Mammary epithelial cell (primary cell): ENCODE results near the gene ULK4.
"Not testable (repeated sequence)": the region's sequence is repeated elsewhere in the genome, so short reads cannot be mapped to it uniquely, and the experiment has no call there.

ENCODE experiments used
- EZH2 ChIP-seq: IDR thresholded peaks from 2 replicates; pipeline ENCODE4 v1.6.1; 2012; ENCODE audit warnings: low read length, inconsistent platforms, borderline replicate concordance
- TF ChIP-seq, protein P1 (sequence below), 2 donors: IDR thresholded peaks in 1 of 2; conservative IDR thresholded peaks in 1 of 2; 2 replicates each; pipeline ENCODE4 v1.5.1; 2011 to 2012; ENCODE audit warnings: inconsistent platforms in 2 of 2, low read length in 2 of 2, mild to moderate bottlenecking in 2 of 2, control low read depth in 1 of 2, low read depth in 1 of 2; ENCODE audit not compliant: insufficient read depth in 1 of 2; ENCODE audit errors: extremely low read depth in 1 of 2

DNA sequence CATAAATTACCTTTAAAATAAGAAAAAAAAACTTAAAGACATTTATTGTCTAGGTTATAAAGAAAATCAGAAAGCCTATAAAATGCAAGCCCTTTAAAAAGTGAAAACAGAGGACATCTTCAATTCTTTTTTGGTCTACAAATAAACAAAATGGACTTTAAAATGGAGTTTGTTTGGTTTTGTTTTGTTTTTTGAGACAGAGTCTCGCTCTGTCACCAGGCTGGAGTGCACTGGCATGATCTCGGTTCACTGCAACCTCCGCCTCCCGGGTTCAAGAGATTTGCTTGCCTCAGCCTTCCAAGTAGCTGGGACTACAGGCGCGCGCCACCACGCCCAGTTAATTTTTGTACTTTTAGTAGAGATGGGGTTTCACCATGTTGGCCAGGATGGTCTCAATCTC lies 252.7 kb downstream of the ULK4 start:
- TF ChIP-seq, protein P1, sequence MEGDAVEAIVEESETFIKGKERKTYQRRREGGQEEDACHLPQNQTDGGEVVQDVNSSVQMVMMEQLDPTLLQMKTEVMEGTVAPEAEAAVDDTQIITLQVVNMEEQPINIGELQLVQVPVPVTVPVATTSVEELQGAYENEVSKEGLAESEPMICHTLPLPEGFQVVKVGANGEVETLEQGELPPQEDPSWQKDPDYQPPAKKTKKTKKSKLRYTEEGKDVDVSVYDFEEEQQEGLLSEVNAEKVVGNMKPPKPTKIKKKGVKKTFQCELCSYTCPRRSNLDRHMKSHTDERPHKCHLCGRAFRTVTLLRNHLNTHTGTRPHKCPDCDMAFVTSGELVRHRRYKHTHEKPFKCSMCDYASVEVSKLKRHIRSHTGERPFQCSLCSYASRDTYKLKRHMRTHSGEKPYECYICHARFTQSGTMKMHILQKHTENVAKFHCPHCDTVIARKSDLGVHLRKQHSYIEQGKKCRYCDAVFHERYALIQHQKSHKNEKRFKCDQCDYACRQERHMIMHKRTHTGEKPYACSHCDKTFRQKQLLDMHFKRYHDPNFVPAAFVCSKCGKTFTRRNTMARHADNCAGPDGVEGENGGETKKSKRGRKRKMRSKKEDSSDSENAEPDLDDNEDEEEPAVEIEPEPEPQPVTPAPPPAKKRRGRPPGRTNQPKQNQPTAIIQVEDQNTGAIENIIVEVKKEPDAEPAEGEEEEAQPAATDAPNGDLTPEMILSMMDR (conservative IDR thresholded peaks at IDR 0.05 in 1 of 2, IDR thresholded peaks at IDR 0.05 in 1 of 2; ENCODE audit: extremely low read depth in 1 of 2, insufficient read depth in 1 of 2, low read depth in 1 of 2, low read length in 2 of 2): not testable (repeated sequence)
- TF ChIP-seq EZH2: not testable (repeated sequence)
